K562 (cell line): Measurements from ENCODE around the gene ZCWPW1. TPM values are rescaled to one million over a fixed set of nuclear protein-coding genes. Genes with fewer than 3 reads are reported as not detected.

ENCODE experiments used
- ATAC-seq: fragments of 200-7000 bp; cut with Tn5 transposase; 3 replicates; pipeline ENCODE4 v1.9.1; 2020; ENCODE audit warnings: moderate library complexity
- BruUV-seq: library from RNA; stranded (reverse); fragments of 400-500 nt; replicated peaks from 2 replicates; lab custom pipeline; 2021; lab: Mats Ljungman, UMichigan
- CTCF ChIA-PET: fragments of 300-600 bp; formaldehyde crosslinking; extraction: SDS; loops from one replicate; lab custom pipeline; 2021; ENCODE audit warnings: low intra/inter-chr PET ratio; lab: Yijun Ruan, JAX
- POLR2A ChIA-PET: fragments of 300-600, 350-650 bp; sonication (Branson Sonifier 250); formaldehyde crosslinking; extraction: SDS; loops from one replicate; lab custom pipeline; 2021; ENCODE audit warnings: antibody characterized with exemption, inconsistent platforms; lab: Yijun Ruan, JAX
- DNase-seq, 4 experiments: peaks; one replicate each; pipeline versions ENCODE4 v3.0.0 to v3.0.0-alpha.2; 2011 to 2018; ENCODE audit warnings: low spot score in 3 of 4, mixed read lengths in 3 of 4; ENCODE audit errors: extremely low read depth in 1 of 4
- FAIRE-seq: peaks from 2 replicates; lab custom pipeline; 2011; peaks lifted over from hg19 to GRCh38; lab: Jason Lieb, UNC
- H2AFZ ChIP-seq: 2 replicates; pipeline ENCODE4 v1.6.0; 2011; ENCODE audit warnings: low read depth, low read length, control low read depth, inconsistent platforms
- H3K27ac ChIP-seq: fragments of 200-600 bp; 3 replicates; pipeline ENCODE4 v1.8.0; 2011; ENCODE audit warnings: low read depth, mild to moderate bottlenecking, control low read depth, inconsistent platforms, low read length, moderate library complexity, mixed read lengths; ENCODE audit errors: extremely low read depth
- H3K27me3 ChIP-seq, 2 experiments: fragments of 300-600 bp in 1 of 2; 2 replicates in 1 of 2; 3 replicates in 1 of 2; pipeline versions ENCODE4 v1.6.0 to v1.8.0; 2011; ENCODE audit warnings: inconsistent platforms in 2 of 2, low read length in 2 of 2, mild to moderate bottlenecking in 1 of 2, mixed read lengths in 1 of 2, moderate library complexity in 1 of 2; ENCODE audit not compliant: control insufficient read depth in 2 of 2, insufficient read depth in 2 of 2
- H3K36me3 ChIP-seq: fragments of 300-600 bp; 3 replicates; pipeline ENCODE4 v1.8.0; 2011; ENCODE audit warnings: mild to moderate bottlenecking, low read length, inconsistent platforms; ENCODE audit not compliant: control insufficient read depth, insufficient read depth
- H3K4me1 ChIP-seq, 2 experiments: fragments of 200-600 bp in 1 of 2; replicated peaks in 1 of 2; 2 replicates in 1 of 2; 3 replicates in 1 of 2; pipeline versions ENCODE4 v1.5.1 to v1.8.0; 2011; ENCODE audit warnings: inconsistent platforms in 2 of 2, low read length in 2 of 2, mild to moderate bottlenecking in 1 of 2, mixed read lengths in 1 of 2, moderate library complexity in 1 of 2; ENCODE audit not compliant: control insufficient read depth in 2 of 2, insufficient read depth in 2 of 2
- H3K4me2 ChIP-seq: 2 replicates; pipeline ENCODE4 v1.6.1; 2011; ENCODE audit warnings: low read length, control low read depth, inconsistent platforms, mixed read lengths; ENCODE audit not compliant: insufficient read depth
- H3K4me3 ChIP-seq: fragments of 200-600 bp; sonication (generic), shearing (Covaris generic); 2 replicates; pipeline ENCODE4 v1.5.1; 2016; ENCODE audit warnings: control low read depth, inconsistent platforms
- H3K79me2 ChIP-seq: fragments of 200-600 bp; 3 replicates; pipeline ENCODE4 v1.8.0; 2011; ENCODE audit warnings: low read length, inconsistent platforms; ENCODE audit not compliant: control insufficient read depth, insufficient read depth
- H3K9ac ChIP-seq, 2 experiments: 2 replicates each; pipeline versions ENCODE4 v1.6.0 to v1.6.1; 2011; ENCODE audit warnings: low read depth in 2 of 2, low read length in 2 of 2, control low read depth in 1 of 2, inconsistent platforms in 1 of 2, mild to moderate bottlenecking in 1 of 2, mixed read lengths in 1 of 2; ENCODE audit not compliant: insufficient read depth in 1 of 2
- H3K9me1 ChIP-seq: one replicate; pipeline ENCODE4 v1.6.0; 2011; ENCODE audit warnings: inconsistent platforms, mild to moderate bottlenecking, low read length, moderate library complexity; ENCODE audit not compliant: control insufficient read depth, insufficient read depth
- H3K9me3 ChIP-seq: replicated peaks from 2 replicates; pipeline ENCODE4 v1.5.1; 2011; ENCODE audit warnings: low read depth, low read length, inconsistent platforms; ENCODE audit not compliant: control insufficient read depth, insufficient read depth
- H4K20me1 ChIP-seq: replicated peaks from 2 replicates; pipeline ENCODE4 v1.6.1; 2011; ENCODE audit warnings: low read length, inconsistent platforms, mixed read lengths; ENCODE audit not compliant: control insufficient read depth, insufficient read depth
- BCOR ChIP-seq: fragments of 450-650 bp; IDR thresholded peaks from 2 replicates; pipeline ENCODE4 v1.6.1; 2016
- CBX2 ChIP-seq: fragments of 200-600 bp; sonication (generic); IDR thresholded peaks from one replicate; pipeline ENCODE4 v1.6.1; 2012; ENCODE audit warnings: mild to moderate bottlenecking, low read length, inconsistent platforms; ENCODE audit not compliant: insufficient read depth, poor library complexity, severe bottlenecking
- CREM ChIP-seq: IDR thresholded peaks from 2 replicates; pipeline ENCODE4 v1.6.1; 2014; ENCODE audit warnings: antibody characterized with exemption, low read depth
- TGIF2 ChIP-seq: sonication (generic); formaldehyde crosslinking; IDR thresholded peaks from 2 replicates; pipeline ENCODE4 v1.8.1; 2022; ENCODE audit warnings: mild to moderate bottlenecking, missing genetic modification reagents, moderate library complexity
- ZFP36 ChIP-seq: fragments of 150-350 bp; IDR thresholded peaks from 2 replicates; pipeline ENCODE4 v1.6.1; 2018; ENCODE audit warnings: low read length, low read depth; ENCODE audit not compliant: partially characterized antibody
- ZNF121 ChIP-seq: sonication (generic); formaldehyde crosslinking; conservative IDR thresholded peaks from 2 replicates; pipeline ENCODE4 v1.8.0; 2022; ENCODE audit warnings: missing genetic modification reagents
- ZNF239 ChIP-seq: fragments of 250-450 bp; sonication (Bioruptor Pico); IDR thresholded peaks from 2 replicates; pipeline ENCODE4 v1.4.0; 2020; ENCODE audit warnings: mild to moderate bottlenecking
- ZNF75A ChIP-seq: fragments of 450-650 bp; formaldehyde crosslinking; IDR thresholded peaks from 2 replicates; pipeline ENCODE4 v1.4.0; 2020; ENCODE audit warnings: mild to moderate bottlenecking
- WGBS: fragments of 100-300 bp; shearing (Covaris generic); methylation state at CpG from one replicate; pipeline ENCODE4 v1.1.6; 2016; ENCODE audit warnings: low coverage, mixed read lengths; ENCODE audit not compliant: insufficient coverage; ENCODE audit errors: missing lambda C conversion rate; 5-methylcytosine and 5-hydroxymethylcytosine counted together
- in situ Hi-C: fragments of 300-500 bp; cut with MboI; formaldehyde crosslinking; loops from 4 replicates; pipeline ENCODE4 v1.15.0; 2018; ENCODE audit warnings: inconsistent platforms, mixed read lengths
- intact Hi-C: fragments of 100-400 bp; cut with micrococcal nuclease; formaldehyde crosslinking; loops from 2 replicates; pipeline ENCODE4 v1.14.2; 2022
- polyA plus RNA-seq, 8 experiments: library from polyadenylated mRNA; depleted of rRNA in 4 of 8; stranded (reverse) in 5 of 8; unstranded in 3 of 8; fragments of >200 nt; fragmentation: Nextera tagmentation in 2 of 8; fragmentation: Illumina TruSeq in 1 of 8; extraction: Ambion mirVana in 2 of 8; extraction: Trizol in 1 of 8; gene quantifications; 2 replicates each; pipeline versions ENCODE4 v1.2.1 to v1.2.3, GENCODE V29; 2011 to 2014; ENCODE audit warnings: inconsistent platforms in 1 of 8, missing spikeins in 1 of 8
- total RNA-seq, 7 experiments: library from RNA; depleted of rRNA in 6 of 7; stranded (reverse); fragments of >200 nt in 6 of 7; fragmentation: Illumina TruSeq in 2 of 7; extraction: Trizol in 2 of 7; gene quantifications; 2 replicates each; pipeline versions ENCODE4 v1.2.1 to v1.2.3, GENCODE V29; 2011 to 2021; ENCODE audit warnings: low replicate concordance in 1 of 7
- TF ChIP-seq, protein P1 (sequence below): fragments of 450-650 bp; IDR thresholded peaks from 2 replicates; pipeline ENCODE4 v1.6.1; 2016; ENCODE audit warnings: missing biosample characterization, missing genetic modification characterization

Gene ZCWPW1
- total and polyA plus RNA-seq, 9 of the 15 experiments (the other 6 are each of a cell fraction or from before 2014, with no cell fraction given): 0.18 to 1.7 (median 1.2) TPM

DNA sequence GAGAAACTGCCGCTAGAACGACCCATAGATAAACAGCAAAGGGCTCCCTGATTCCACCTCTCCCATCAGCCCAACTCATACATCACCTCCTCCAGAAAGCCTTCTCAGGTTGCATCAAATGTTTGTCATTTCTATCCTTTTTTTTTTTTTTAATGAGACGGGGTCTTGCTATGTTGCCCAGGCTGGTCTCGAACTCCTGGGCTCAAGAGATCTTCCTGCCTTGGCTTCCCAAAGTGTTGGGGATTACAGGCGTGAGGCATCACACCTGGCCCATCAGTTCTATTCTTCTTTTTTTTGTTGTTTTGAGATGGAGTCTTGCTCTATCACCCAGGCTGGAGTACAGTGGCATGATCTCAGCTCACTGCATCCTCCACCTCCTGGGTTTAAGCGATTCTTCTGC, 28.5 kb upstream of the ZCWPW1 start:
- BruUV-seq: no TSS peak
- in situ Hi-C loops: loop anchor here (25.0 kb wide), 1 partner anchor 105 kb away; the partner anchor contains the start of gene SAP25
- DNase-seq (no peak), FAIRE-seq (no peak), ATAC-seq (no peak)
- Histone ChIP-seq H3K9me3 (no peaks in the 10 kb centered on the region), H3K4me2 (no peak overlapping the region), H3K79me2 (no peaks in the 10 kb centered on the region), H2AFZ (no peak overlapping the region), H3K27ac (no peak overlapping the region), H3K4me1 (peaks cover 3 to 11% of the 10 kb centered on the region in 2 experiments; a peak in 3 of 5 replicates), H3K27me3 (no peaks in the 10 kb centered on the region), H3K9ac (no peak overlapping the region), H3K9me1 (no peaks in the 10 kb centered on the region), H3K4me3 (no peak overlapping the region), H3K36me3 (no peaks in the 10 kb centered on the region), H4K20me1 (no peaks in the 10 kb centered on the region)
- POLR2A ChIA-PET: interaction anchor here (1.2 kb wide), 1 partner anchor 85 kb away, joined by 3 read pairs; no protein-coding TSS in a partner anchor
- 39% methylated on average over 6 of the region's 6 CpGs for WGBS
- TF ChIP-seq ZNF75A (CRISPR knock-in tag) (no peak), CREM (no peak), ZNF121 (CRISPR knock-in tag) (peak; percentile 75), ZNF239 (CRISPR knock-in tag) (no peak), ZFP36 (peak; percentile 71), CBX2 (no peak), TGIF2 (CRISPR knock-in tag) (no peak), BCOR (peak; percentile 30; the same call in 1 of the 2 replicates)
- TF ChIP-seq, protein P1, sequence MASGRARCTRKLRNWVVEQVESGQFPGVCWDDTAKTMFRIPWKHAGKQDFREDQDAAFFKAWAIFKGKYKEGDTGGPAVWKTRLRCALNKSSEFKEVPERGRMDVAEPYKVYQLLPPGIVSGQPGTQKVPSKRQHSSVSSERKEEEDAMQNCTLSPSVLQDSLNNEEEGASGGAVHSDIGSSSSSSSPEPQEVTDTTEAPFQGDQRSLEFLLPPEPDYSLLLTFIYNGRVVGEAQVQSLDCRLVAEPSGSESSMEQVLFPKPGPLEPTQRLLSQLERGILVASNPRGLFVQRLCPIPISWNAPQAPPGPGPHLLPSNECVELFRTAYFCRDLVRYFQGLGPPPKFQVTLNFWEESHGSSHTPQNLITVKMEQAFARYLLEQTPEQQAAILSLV (tag): no peak
- intact Hi-C loops: no loop called here
- CTCF ChIA-PET: no interaction called here
